Coronary artery (tissue), 2 donors: ENCODE data around the gene HK2.
A peak's percentile ranks its signal among the peaks of the same experiment; 100 is the strongest.
"Not testable (repeated sequence)": the region's sequence is repeated elsewhere in the genome, so short reads cannot be mapped to it uniquely, and the experiment has no call there.

Experiments
- DNase-seq: peaks from one replicate; pipeline ENCODE4 v3.0.0-alpha.2; 2017; ENCODE audit warnings: low spot score
- H3K27ac ChIP-seq, 2 donors: fragments of 200-600 bp; sonication (generic); one replicate each; pipeline ENCODE4 v1.5.1; 2016 to 2019
- H3K4me3 ChIP-seq: fragments of 200-600 bp; sonication (generic); 2 replicates; pipeline ENCODE4 v1.5.1; 2016; ENCODE audit warnings: mild to moderate bottlenecking, moderate library complexity
- TF ChIP-seq, protein P1 (sequence below): fragments of 200-600 bp; sonication (generic); IDR thresholded peaks from one replicate; pipeline ENCODE4 v1.5.1; 2019; ENCODE audit warnings: antibody characterized with exemption

The HK2 gene

DNA sequence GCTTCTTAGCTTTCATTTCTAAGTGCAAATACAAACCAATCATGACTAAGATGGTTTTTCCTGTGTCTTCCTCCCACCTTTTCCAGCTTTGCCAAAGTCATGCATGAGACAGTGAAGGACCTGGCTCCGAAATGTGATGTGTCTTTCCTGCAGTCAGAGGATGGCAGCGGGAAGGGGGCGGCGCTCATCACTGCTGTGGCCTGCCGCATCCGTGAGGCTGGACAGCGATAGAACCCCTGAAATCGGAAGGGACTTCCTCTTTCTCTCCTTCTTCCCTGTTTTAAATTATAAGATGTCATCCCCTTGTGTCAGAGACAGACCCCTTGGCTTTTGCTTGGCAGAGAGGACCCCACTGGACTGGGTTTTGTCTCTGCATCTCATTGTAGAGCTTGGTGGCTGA is 56.8 kb downstream of the HK2 start:
- TF ChIP-seq, protein P1, sequence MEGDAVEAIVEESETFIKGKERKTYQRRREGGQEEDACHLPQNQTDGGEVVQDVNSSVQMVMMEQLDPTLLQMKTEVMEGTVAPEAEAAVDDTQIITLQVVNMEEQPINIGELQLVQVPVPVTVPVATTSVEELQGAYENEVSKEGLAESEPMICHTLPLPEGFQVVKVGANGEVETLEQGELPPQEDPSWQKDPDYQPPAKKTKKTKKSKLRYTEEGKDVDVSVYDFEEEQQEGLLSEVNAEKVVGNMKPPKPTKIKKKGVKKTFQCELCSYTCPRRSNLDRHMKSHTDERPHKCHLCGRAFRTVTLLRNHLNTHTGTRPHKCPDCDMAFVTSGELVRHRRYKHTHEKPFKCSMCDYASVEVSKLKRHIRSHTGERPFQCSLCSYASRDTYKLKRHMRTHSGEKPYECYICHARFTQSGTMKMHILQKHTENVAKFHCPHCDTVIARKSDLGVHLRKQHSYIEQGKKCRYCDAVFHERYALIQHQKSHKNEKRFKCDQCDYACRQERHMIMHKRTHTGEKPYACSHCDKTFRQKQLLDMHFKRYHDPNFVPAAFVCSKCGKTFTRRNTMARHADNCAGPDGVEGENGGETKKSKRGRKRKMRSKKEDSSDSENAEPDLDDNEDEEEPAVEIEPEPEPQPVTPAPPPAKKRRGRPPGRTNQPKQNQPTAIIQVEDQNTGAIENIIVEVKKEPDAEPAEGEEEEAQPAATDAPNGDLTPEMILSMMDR, result no peak

DNA sequence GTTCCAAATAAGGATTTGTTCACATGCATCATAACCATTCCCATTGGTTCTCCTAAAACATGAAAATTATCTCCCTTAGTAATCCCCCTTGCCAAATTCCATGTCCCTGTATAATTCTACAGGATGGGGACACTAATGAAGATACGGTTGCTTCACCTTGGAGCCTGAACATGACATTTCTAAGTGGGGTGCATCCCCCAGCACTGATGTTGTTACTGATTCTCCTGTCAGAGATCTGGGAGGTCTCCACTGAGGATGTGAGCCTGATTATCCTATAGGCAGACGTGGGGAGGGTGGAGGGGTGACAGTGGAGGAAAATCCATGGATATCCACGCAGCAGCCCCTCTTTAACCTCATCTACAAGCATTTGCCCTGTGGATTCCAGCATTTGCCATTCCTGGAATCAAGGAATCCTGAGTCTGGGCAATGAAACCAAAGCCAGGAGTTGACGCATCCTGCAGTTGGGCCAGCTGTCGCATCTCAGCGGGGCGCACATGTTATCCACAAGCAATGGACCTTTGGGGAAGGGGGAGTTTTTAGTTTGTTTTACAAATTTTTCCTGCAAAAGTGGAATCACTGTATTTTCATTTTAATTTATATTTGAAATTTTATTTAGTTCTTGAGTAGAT is 57.3 kb downstream of the HK2 start:
- TF ChIP-seq, protein P1, result no peak
- no peak for DNase-seq
- Histone ChIP-seq H3K4me3 (no peak overlapping the region), H3K27ac (no peak overlapping the region)

More for the DNA sequence above, 56.8 kb downstream of the HK2 start:
- no peak for DNase-seq
- no peak overlapping the region for H3K27ac ChIP-seq
- no peak overlapping the region for H3K4me3 ChIP-seq

DNA sequence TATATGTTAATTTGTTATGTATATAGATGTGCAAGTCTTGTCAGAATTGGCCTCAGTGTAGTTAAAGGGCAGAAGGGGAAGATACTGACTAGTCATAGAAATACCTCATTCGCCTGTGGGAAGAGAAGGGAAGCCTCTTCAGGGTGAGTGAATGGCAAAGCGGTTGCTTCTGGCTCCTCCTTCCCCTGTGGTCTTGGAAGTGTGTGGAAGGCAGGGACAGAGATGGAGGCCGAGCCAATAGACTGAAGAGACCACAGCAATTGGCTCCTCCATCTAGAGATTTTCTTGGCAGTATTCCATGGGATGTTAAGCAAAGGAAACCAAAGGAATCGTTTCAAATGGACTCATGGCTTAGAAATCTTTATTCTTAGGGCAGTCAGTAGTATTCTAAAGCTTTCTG is 57.9 kb downstream of the HK2 start:
- not testable (repeated sequence) for H3K4me3 ChIP-seq, H3K27ac ChIP-seq, DNase-seq

DNA sequence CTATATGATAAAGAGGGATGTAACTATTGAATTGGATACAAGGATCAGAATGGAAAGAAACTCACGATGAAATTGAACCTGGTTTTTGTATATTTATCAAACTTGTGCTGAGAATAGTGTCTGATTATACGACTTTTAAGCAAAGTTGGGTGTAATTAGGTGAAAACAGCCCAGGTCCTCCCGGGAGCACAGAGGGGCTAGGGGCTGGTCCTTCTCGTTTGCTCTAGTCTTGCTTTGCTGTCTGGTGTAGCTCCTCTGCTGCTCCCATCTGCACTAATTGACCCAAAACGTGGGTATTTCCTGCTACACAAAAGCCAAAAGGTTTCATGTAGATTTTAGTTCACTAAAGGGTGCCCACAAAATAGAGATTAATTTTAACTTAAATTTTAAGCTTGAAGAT is 58.7 kb downstream of the HK2 start:
- H3K4me3 ChIP-seq, result no peak overlapping the region
- DNase-seq, result no peak
- TF ChIP-seq, protein P1, result no peak
- no peak overlapping the region for H3K27ac ChIP-seq

DNA sequence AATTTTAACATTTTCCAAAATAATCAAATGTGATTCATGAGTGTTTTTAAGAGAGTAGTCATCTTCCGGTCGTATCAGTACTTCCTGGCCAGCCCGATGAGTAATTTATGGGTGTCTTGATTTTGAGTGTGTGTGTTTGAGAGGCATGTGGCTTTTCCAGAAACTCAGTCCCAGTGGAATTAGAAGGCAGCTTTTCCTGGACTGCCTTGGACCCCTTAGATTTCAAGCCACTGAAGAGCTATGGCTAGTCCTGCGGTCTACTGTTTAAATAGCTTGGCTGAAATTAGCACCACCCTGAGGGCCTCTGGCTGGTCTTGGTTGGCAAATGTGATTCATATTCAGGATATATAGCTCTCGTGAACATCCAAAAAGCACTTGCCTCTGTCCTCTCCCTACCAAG is 59.4 kb downstream of the HK2 start:
- Histone ChIP-seq H3K4me3 (no peak overlapping the region), H3K27ac (peak overlapping the region in 1 of 2 donors; percentile 45)
- no peak for DNase-seq
- TF ChIP-seq, protein P1, result no peak

DNA sequence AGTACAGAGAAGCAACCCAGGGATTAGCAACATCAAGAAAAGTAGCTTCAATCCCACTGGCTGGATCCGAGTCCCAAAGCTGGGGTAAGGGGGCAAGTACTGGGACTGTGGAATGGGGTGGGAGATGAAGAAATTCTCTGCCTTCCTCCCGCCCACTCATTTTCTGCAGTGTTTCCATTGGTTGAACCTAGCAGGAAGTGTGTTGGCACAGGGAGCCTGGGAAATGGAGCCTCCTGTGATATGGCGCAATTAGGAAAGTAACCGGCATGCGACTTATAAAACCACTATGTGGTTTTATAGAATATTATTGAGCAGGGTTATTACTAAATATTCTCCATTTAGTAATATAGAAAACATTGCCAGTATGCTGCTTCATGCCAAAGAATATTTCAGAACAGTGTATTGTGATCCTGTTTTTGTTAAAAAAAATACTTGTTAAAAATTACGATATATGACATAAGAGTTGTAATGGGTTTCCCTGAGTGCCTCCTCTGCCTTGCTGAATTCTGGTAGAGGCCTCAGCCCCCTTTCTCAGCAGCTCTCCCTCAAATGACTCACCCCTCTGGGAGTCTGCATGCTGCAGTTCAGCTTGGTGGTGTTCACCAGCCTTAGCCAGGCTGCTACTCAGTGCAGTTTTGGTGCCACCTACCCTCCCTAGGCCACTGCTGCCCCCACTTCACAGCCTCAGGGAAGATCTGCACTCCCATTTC is 60.5 kb downstream of the HK2 start:
- no peak overlapping the region for H3K27ac ChIP-seq
- TF ChIP-seq, protein P1, result no peak

DNA sequence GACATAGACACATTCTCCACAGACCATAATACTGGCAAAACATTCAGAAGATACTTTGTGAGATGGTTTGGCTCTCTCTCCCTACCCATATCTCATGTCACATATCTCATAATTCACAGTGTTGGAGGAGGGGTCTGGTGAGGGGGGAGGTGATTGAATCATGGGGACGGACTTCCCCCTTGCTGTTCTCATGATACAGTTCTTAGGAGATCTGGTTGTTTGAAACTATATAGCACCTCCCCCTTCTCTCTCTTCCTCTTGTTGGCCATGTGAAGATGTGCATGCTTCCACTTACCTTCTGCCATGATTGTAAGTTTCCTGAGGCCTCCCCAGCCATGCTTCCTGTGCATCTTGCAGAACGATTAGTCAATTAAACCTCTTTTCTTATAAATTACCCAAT is 61.1 kb downstream of the HK2 start:
- H3K27ac ChIP-seq, result no peak overlapping the region
- no peak overlapping the region for H3K4me3 ChIP-seq
- TF ChIP-seq, protein P1, result no peak
- DNase-seq, result no peak

More for the DNA sequence above, 60.5 kb downstream of the HK2 start:
- H3K4me3 ChIP-seq, result no peak overlapping the region
- no peak for DNase-seq
